B cell (primary cell): ENCODE data around the gene LRRC8A. TPM values are rescaled to one million over a fixed set of nuclear protein-coding genes. Genes with fewer than 3 reads are reported as not detected.

Source experiments
- ATAC-seq: fragments of 200-7000 bp; cut with Tn5 transposase; one replicate; pipeline ENCODE4 v1.10.0; 2021; ENCODE audit warnings: low read depth, mild to moderate bottlenecking, moderate number of reproducible peaks, moderate library complexity
- CTCF ChIA-PET: fragments of 350-600 bp; sonication (Branson Sonifier 250); formaldehyde crosslinking; loops from one replicate; lab custom pipeline; 2021; ENCODE audit warnings: antibody characterized with exemption, inconsistent platforms; lab: Charles Lee
- POLR2A ChIA-PET: fragments of 350-600 bp; sonication (Branson Sonifier 250); formaldehyde crosslinking; loops from one replicate; lab custom pipeline; 2021; ENCODE audit warnings: antibody characterized with exemption; lab: Charles Lee
- DNase-seq: peaks from one replicate; pipeline ENCODE4 v3.0.0; 2013
- H2AFZ ChIP-seq: 2 replicates; pipeline ENCODE4 v1.6.1; 2012; ENCODE audit warnings: mild to moderate bottlenecking, low read depth, low read length; ENCODE audit not compliant: insufficient read depth, poor library complexity, severe bottlenecking
- H3K27ac ChIP-seq, 2 donors: 1 replicate in 1 of 2; 2 replicates in 1 of 2; pipeline ENCODE4 v1.5.1; 2012 to 2013; ENCODE audit warnings: low read length in 2 of 2, mild to moderate bottlenecking in 2 of 2, moderate library complexity in 1 of 2
- H3K27me3 ChIP-seq, 4 experiments: fragments of 200-600 bp in 1 of 4; sonication (generic) in 1 of 4; replicated peaks in 1 of 4; 1 replicate in 2 of 4; 2 replicates in 2 of 4; pipeline versions ENCODE4 v1.6.1 to v1.7.0; 2013 to 2016; ENCODE audit warnings: low read length in 3 of 4, mild to moderate bottlenecking in 2 of 4, mixed read lengths in 1 of 4, moderate library complexity in 1 of 4; ENCODE audit not compliant: insufficient read depth in 4 of 4, control insufficient read depth in 3 of 4; ENCODE audit errors: control extremely low read depth in 1 of 4
- H3K36me3 ChIP-seq, 2 experiments: replicated peaks in 1 of 2; 1 replicate in 1 of 2; 2 replicates in 1 of 2; pipeline versions ENCODE4 v1.6.1 to v1.7.1; 2013; ENCODE audit warnings: low read length in 1 of 2; ENCODE audit not compliant: insufficient read depth in 2 of 2, control insufficient read depth in 1 of 2; ENCODE audit errors: control extremely low read depth in 1 of 2, extremely low read depth in 1 of 2
- H3K4me1 ChIP-seq, 2 donors: fragments of 200-600 bp in 1 of 2; sonication (generic) in 1 of 2; 1 replicate in 1 of 2; 2 replicates in 1 of 2; pipeline versions ENCODE4 v1.5.1 to v1.6.1; 2013 to 2017; ENCODE audit warnings: low read length in 2 of 2; ENCODE audit not compliant: control insufficient read depth in 2 of 2, insufficient read depth in 2 of 2
- H3K4me2 ChIP-seq: replicated peaks from 2 replicates; pipeline ENCODE3; 2012; ENCODE audit warnings: mild to moderate bottlenecking, low read depth, low read length; ENCODE audit not compliant: poor library complexity, severe bottlenecking
- H3K4me3 ChIP-seq, 5 experiments: fragments of 200-600 bp in 1 of 5; sonication (generic) in 1 of 5; 1 replicate in 3 of 5; 2 replicates in 2 of 5; pipeline versions ENCODE4 v1.5.1 to v1.7.0; 2011 to 2016; ENCODE audit warnings: low read length in 4 of 5, mild to moderate bottlenecking in 4 of 5, low read depth in 2 of 5, control low read depth in 1 of 5, moderate library complexity in 1 of 5; ENCODE audit not compliant: insufficient read depth in 1 of 5; ENCODE audit errors: control extremely low read depth in 1 of 5, extremely low read depth in 1 of 5
- H3K79me2 ChIP-seq: fragments of 200-600 bp; sonication (generic); one replicate; pipeline ENCODE4 v1.6.0; 2016; ENCODE audit warnings: low read length; ENCODE audit not compliant: control insufficient read depth, insufficient read depth
- H3K9ac ChIP-seq: fragments of 200-600 bp; sonication (generic); 2 replicates; pipeline ENCODE4 v1.6.1; 2017; ENCODE audit warnings: mild to moderate bottlenecking, low read length, moderate library complexity
- H3K9me3 ChIP-seq, 3 donors: one replicate each; pipeline versions ENCODE4 v1.6.1 to v1.7.1; 2013; ENCODE audit warnings: low read length in 2 of 3; ENCODE audit not compliant: control insufficient read depth in 2 of 3, insufficient read depth in 1 of 3; ENCODE audit errors: control extremely low read depth in 1 of 3
- H4K20me1 ChIP-seq: 2 replicates; pipeline ENCODE4 v1.6.0; 2012; ENCODE audit warnings: mild to moderate bottlenecking, low read length; ENCODE audit not compliant: insufficient read depth, control insufficient read depth, poor library complexity, severe bottlenecking
- H3K27ac Mint-ChIP-seq: one replicate; pipeline ENCODE4 v1.8.0; 2021; ENCODE audit warnings: mixed read lengths
- H3K27me3 Mint-ChIP-seq: one replicate; pipeline ENCODE4 v1.8.0; 2021; ENCODE audit warnings: mixed read lengths
- H3K4me1 Mint-ChIP-seq: one replicate; pipeline ENCODE4 v1.8.0; 2021; ENCODE audit warnings: mixed read lengths
- H3K4me3 Mint-ChIP-seq: one replicate; pipeline ENCODE4 v1.8.0; 2021; ENCODE audit warnings: mixed read lengths
- H3K9me3 Mint-ChIP-seq: one replicate; pipeline ENCODE4 v1.8.0; 2022; ENCODE audit warnings: mixed read lengths; ENCODE audit not compliant: insufficient read depth
- CTCF ChIP-seq: fragments of 200-600 bp; IDR thresholded peaks from one replicate; pipeline ENCODE4 v1.8.0; 2022; ENCODE audit warnings: antibody characterized with exemption, mild to moderate bottlenecking
- EZH2 ChIP-seq: IDR thresholded peaks from 2 replicates; pipeline ENCODE4 v1.6.1; 2012; ENCODE audit warnings: borderline replicate concordance, low read depth, mild to moderate bottlenecking, moderate library complexity, low read length; ENCODE audit not compliant: insufficient read depth, poor library complexity, severe bottlenecking
- WGBS: methylation state at CpG from one replicate; pipeline ENCODE4 v1.1.5; 2013; ENCODE audit warnings: missing lambda C conversion rate; ENCODE audit not compliant: insufficient coverage; 5-methylcytosine and 5-hydroxymethylcytosine counted together
- intact Hi-C: fragments of 100-400 bp; cut with micrococcal nuclease; formaldehyde crosslinking; loops from one replicate; pipeline ENCODE4 v1.10.0; 2022
- polyA plus RNA-seq: library from polyadenylated mRNA; depleted of rRNA; stranded (reverse); fragments of >200 nt; gene quantifications from 2 replicates; pipeline ENCODE4 v1.2.3, GENCODE V29; 2012
- total RNA-seq, 2 donors: library from RNA; stranded (reverse); fragments of 120-200 nt in 1 of 2; gene quantifications; 1 replicate in 1 of 2; 2 replicates in 1 of 2; pipeline versions ENCODE4 v1.2.3 to v1.2.4, GENCODE V29; 2013 to 2022

LRRC8A gene
- total and polyA plus RNA-seq, 2 donors (not counting 1 experiment from before 2014, with no cell fraction given), result 13.1 to 14.5 TPM

- TF ChIP-seq EZH2, result no peak
- no peak overlapping the region for H3K4me3 ChIP-seq
- intact Hi-C loops, result no loop called here
- no peak overlapping the region for H2AFZ ChIP-seq
- Mint-ChIP-seq H3K27ac (no peak overlapping the region), H3K4me3 (no peak overlapping the region), H3K27me3 (no peaks in the 10 kb centered on the region), H3K9me3 (no peaks in the 10 kb centered on the region), H3K4me1 (peaks cover 5% of the 10 kb centered on the region)
- H3K9ac ChIP-seq, result no peak overlapping the region
- H3K4me1 ChIP-seq, result no peaks in the 10 kb centered on the region
- peaks cover 31% of the 10 kb centered on the region for H4K20me1 ChIP-seq
- no peaks in the 10 kb centered on the region for H3K27me3 ChIP-seq
- no peaks in the 10 kb centered on the region for H3K9me3 ChIP-seq
- ATAC-seq (no peak), DNase-seq (no peak)
- no peak overlapping the region for H3K27ac ChIP-seq
- POLR2A ChIA-PET, result no interaction called here
- H3K4me2 ChIP-seq, result no peak overlapping the region
- CTCF ChIA-PET, result no interaction called here
- peaks cover 0 to 47% of the 10 kb centered on the region in 2 experiments for H3K36me3 ChIP-seq
- 98% methylated on average over 15 of the region's 15 CpGs for WGBS
- H3K79me2 ChIP-seq, result peaks cover 63% of the 10 kb centered on the region
Measured at GRCh38 chr9:128913048-128913900, 31.3 kb downstream of the LRRC8A start.

GRCh38 chr9:128913995-128914772 is 32.3 kb downstream of the LRRC8A start:
- ChIA-PET POLR2A (no interaction called here), CTCF (no interaction called here)
- Histone ChIP-seq H4K20me1 (peaks cover 29% of the 10 kb centered on the region), H3K9me3 (no peaks in the 10 kb centered on the region), H3K27ac (no peak overlapping the region), H3K9ac (no peak overlapping the region), H3K27me3 (no peaks in the 10 kb centered on the region), H2AFZ (no peak overlapping the region), H3K4me3 (no peak overlapping the region), H3K4me2 (no peak overlapping the region), H3K79me2 (peaks cover 54% of the 10 kb centered on the region), H3K4me1 (no peaks in the 10 kb centered on the region), H3K36me3 (peaks cover 0 to 38% of the 10 kb centered on the region in 2 experiments)
- DNase-seq (no peak), ATAC-seq (no peak)
- Mint-ChIP-seq H3K27me3 (no peaks in the 10 kb centered on the region), H3K27ac (no peak overlapping the region), H3K9me3 (no peaks in the 10 kb centered on the region), H3K4me1 (peaks cover 5% of the 10 kb centered on the region), H3K4me3 (no peak overlapping the region)
- 92% methylated on average over 21 of the region's 23 CpGs for WGBS
- intact Hi-C loops, result no loop called here
- TF ChIP-seq CTCF (no peak), EZH2 (no peak)
